ENCODE results near the gene TOX3.

- TF ChIP-seq CTCF (IDR thresholded peaks at IDR 0.05) = no peak
- TF ChIP-seq POLR2A (IDR thresholded peaks at IDR 0.05) = no peak
These were observed 139.2 kb downstream of the TOX3 start for GRCh38 chr16:52407778-52408177.

Measured in lower leg skin (tissue), 3 donors.